NCI-H146 treated with DMSO at 0.1 percent for 48 hours (cell line): ENCODE data around the gene SLC49A3.

ENCODE experiments used
- DNase-seq: peaks from one replicate; lab custom pipeline; 2025; ENCODE audit not compliant: unreplicated experiment; lab: John Stamatoyannopoulos, UW

Gene SLC49A3

GRCh38 chr4:634599-634985, 54.4 kb downstream of the SLC49A3 start:
- DNase-seq: no peak

- peak; percentile 47 for DNase-seq
These were observed 54.9 kb downstream of the SLC49A3 start for GRCh38 chr4:633976-634598.

GRCh38 chr4:633406-633805, 55.5 kb downstream of the SLC49A3 start:
- peak; percentile 43 for DNase-seq

GRCh38 chr4:632926-633325, 56.0 kb downstream of the SLC49A3 start:
- peak; percentile 82 for DNase-seq

GRCh38 chr4:632196-632790, 56.7 kb downstream of the SLC49A3 start:
- no peak for DNase-seq
